ENCODE measurements around the gene ADCY5.

ADCY5 gene

GRCh38 chr3:123299581-123299980, 149.3 kb downstream of the ADCY5 start:
- H3K36me3 ChIP-seq (ENCODE audit: low read depth) = no peaks in the 10 kb centered on the region
- H3K4me3 ChIP-seq (ENCODE audit: severe bottlenecking) = no peak overlapping the region
- DNase-seq (ENCODE audit: low spot score) (no peak), ATAC-seq (ENCODE audit: low read depth) (no peak)
- no peaks in the 10 kb centered on the region for H3K9me3 ChIP-seq (ENCODE audit: severe bottlenecking)
- H3K27me3 ChIP-seq (ENCODE audit: insufficient read depth, poor library complexity, severe bottlenecking) = no peaks in the 10 kb centered on the region
- no peak for TF ChIP-seq CTCF (IDR thresholded peaks at IDR 0.05; ENCODE audit: poor library complexity, severe bottlenecking)
- H3K4me1 ChIP-seq (ENCODE audit: insufficient read depth, poor library complexity, severe bottlenecking) = no peaks in the 10 kb centered on the region
- no peak overlapping the region for H3K27ac ChIP-seq (ENCODE audit: poor library complexity, severe bottlenecking)

GRCh38 chr3:123298903-123299302, 150.0 kb downstream of the ADCY5 start:
- Histone ChIP-seq H3K36me3 (ENCODE audit: low read depth) (no peaks in the 10 kb centered on the region), H3K4me3 (ENCODE audit: severe bottlenecking) (no peak overlapping the region), H3K27me3 (ENCODE audit: insufficient read depth, poor library complexity, severe bottlenecking) (no peaks in the 10 kb centered on the region), H3K27ac (ENCODE audit: poor library complexity, severe bottlenecking) (no peak overlapping the region), H3K4me1 (ENCODE audit: insufficient read depth, poor library complexity, severe bottlenecking) (no peaks in the 10 kb centered on the region), H3K9me3 (ENCODE audit: severe bottlenecking) (no peaks in the 10 kb centered on the region)
- no peak for TF ChIP-seq CTCF (IDR thresholded peaks at IDR 0.05; ENCODE audit: poor library complexity, severe bottlenecking)
- ATAC-seq (ENCODE audit: low read depth) (no peak), DNase-seq (ENCODE audit: low spot score) (no peak)

GRCh38 chr3:123297627-123297899, 151.3 kb downstream of the ADCY5 start:
- TF ChIP-seq CTCF (IDR thresholded peaks at IDR 0.05; ENCODE audit: poor library complexity, severe bottlenecking) = peak; percentile 14
- no peaks in the 10 kb centered on the region for H3K9me3 ChIP-seq (ENCODE audit: severe bottlenecking)
- H3K4me1 ChIP-seq (ENCODE audit: insufficient read depth, poor library complexity, severe bottlenecking) = no peaks in the 10 kb centered on the region
- DNase-seq (ENCODE audit: low spot score) = no peak
- H3K27me3 ChIP-seq (ENCODE audit: insufficient read depth, poor library complexity, severe bottlenecking) = no peaks in the 10 kb centered on the region
- ATAC-seq (ENCODE audit: low read depth) = no peak
- H3K4me3 ChIP-seq (ENCODE audit: severe bottlenecking) = no peak overlapping the region
- H3K36me3 ChIP-seq (ENCODE audit: low read depth) = no peaks in the 10 kb centered on the region
- H3K27ac ChIP-seq (ENCODE audit: poor library complexity, severe bottlenecking) = no peak overlapping the region

GRCh38 chr3:123296836-123297626, 151.9 kb downstream of the ADCY5 start:
- no peaks in the 10 kb centered on the region for H3K36me3 ChIP-seq (ENCODE audit: low read depth)
- DNase-seq (ENCODE audit: low spot score) (no peak), ATAC-seq (ENCODE audit: low read depth) (no peak)
- no peaks in the 10 kb centered on the region for H3K27me3 ChIP-seq (ENCODE audit: insufficient read depth, poor library complexity, severe bottlenecking)
- no peak for TF ChIP-seq CTCF (IDR thresholded peaks at IDR 0.05; ENCODE audit: poor library complexity, severe bottlenecking)
- H3K9me3 ChIP-seq (ENCODE audit: severe bottlenecking) = no peaks in the 10 kb centered on the region
- H3K4me1 ChIP-seq (ENCODE audit: insufficient read depth, poor library complexity, severe bottlenecking) = no peaks in the 10 kb centered on the region
- no peak overlapping the region for H3K27ac ChIP-seq (ENCODE audit: poor library complexity, severe bottlenecking)
- no peak overlapping the region for H3K4me3 ChIP-seq (ENCODE audit: severe bottlenecking)

GRCh38 chr3:123296261-123296660, 152.6 kb downstream of the ADCY5 start:
- no peak for ATAC-seq (ENCODE audit: low read depth)
- TF ChIP-seq CTCF (IDR thresholded peaks at IDR 0.05; ENCODE audit: poor library complexity, severe bottlenecking) = no peak

More at GRCh38 chr3:123296261-123296660, 152.6 kb downstream of the ADCY5 start:
- no peak overlapping the region for H3K27ac ChIP-seq (ENCODE audit: poor library complexity, severe bottlenecking)
- no peaks in the 10 kb centered on the region for H3K36me3 ChIP-seq (ENCODE audit: low read depth)
- no peak for DNase-seq (ENCODE audit: low spot score)
- H3K4me3 ChIP-seq (ENCODE audit: severe bottlenecking) = no peak overlapping the region
- H3K9me3 ChIP-seq (ENCODE audit: severe bottlenecking) = no peaks in the 10 kb centered on the region
- H3K4me1 ChIP-seq (ENCODE audit: insufficient read depth, poor library complexity, severe bottlenecking) = no peaks in the 10 kb centered on the region
- H3K27me3 ChIP-seq (ENCODE audit: insufficient read depth, poor library complexity, severe bottlenecking) = no peaks in the 10 kb centered on the region
